ENCODE results near the gene MEIS3.

The MEIS3 gene

DNA sequence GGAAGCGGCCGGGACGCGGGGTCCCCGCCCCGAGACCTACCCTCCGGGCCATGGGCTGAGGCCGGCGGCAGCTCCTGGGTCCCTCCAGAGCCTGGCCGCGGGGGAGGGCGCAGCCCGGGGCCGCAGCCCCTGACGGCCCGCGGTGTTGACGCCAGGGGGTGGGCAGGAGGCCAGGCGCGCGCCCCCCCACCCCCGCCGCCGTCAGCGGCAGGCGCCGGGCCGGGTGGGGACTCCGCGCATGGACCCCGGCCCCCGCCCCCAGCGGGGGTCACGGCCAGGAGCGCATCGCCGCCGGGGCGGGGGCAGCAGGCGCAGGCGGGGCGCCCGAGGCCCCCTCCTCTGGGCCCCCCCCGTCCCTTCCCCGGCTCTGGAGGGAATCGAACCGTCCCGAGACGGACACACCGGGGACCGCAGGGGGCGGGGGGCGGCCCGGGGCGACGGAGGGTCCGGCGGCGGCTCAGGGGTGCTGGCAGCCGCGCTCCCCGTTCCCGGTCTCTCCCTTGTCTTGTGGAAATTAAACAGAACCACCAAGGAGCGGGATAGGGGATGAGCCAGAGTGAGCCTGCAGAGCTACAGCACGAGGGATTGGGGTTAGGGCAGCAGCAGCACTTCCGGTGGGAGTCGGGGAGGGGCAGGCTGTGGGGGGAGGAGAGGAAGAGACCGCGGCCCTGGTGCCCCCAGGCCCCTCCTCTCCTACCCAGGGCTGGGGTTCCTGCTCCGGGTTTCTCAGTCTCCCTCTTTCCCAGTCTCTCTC, at the start of gene MEIS3:
MEIS3 (minus strand) TSS at position 498 of the 754 bp plus-strand sequence; CDS start at position 52, 446 bp downstream.
- DNase-seq (ENCODE audit: low read depth, low spot score), result no peak

DNA sequence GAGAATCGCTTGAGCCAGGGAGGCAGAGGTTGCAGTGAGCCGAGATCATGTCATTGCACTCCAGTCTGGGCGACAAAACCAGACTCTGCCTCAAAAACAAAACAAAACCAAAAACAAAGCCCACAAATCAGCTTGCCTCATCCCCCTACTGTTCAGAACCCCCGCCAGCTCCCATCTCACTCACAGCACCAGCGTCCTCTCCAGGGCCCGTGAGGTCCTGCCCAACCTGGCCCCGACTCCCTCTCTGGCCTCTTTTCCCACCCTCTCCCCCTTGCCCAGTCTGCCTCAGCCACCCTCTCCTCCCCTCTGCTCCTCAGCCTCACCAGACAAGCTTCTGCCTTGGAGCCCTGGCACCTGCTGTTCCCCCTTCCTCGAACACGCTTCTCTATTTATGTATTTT, 48.6 kb upstream of the MEIS3 start:
- DNase-seq (ENCODE audit: low read depth, low spot score), result no peak

DNA sequence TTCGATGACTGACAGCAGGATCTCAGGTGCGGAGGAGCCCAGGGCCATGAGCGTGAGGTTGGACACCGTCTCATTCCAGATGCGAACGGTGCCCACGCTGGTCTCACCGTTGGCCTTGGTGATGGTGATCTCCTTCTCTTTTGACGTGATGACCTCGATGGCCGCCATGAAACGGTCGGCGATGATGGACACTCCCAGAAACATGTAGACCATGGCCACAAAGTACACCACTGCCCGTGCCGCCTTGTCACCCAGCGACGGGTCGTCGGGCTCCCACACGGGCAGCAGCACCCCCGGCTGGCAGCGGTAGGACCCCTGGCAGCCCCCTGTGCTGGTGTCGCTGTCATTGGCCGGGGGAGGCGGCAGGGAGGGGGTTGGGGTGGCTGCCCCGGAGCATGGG, 46.6 kb upstream of the MEIS3 start:
- DNase-seq (ENCODE audit: low read depth, low spot score), result no peak

DNA sequence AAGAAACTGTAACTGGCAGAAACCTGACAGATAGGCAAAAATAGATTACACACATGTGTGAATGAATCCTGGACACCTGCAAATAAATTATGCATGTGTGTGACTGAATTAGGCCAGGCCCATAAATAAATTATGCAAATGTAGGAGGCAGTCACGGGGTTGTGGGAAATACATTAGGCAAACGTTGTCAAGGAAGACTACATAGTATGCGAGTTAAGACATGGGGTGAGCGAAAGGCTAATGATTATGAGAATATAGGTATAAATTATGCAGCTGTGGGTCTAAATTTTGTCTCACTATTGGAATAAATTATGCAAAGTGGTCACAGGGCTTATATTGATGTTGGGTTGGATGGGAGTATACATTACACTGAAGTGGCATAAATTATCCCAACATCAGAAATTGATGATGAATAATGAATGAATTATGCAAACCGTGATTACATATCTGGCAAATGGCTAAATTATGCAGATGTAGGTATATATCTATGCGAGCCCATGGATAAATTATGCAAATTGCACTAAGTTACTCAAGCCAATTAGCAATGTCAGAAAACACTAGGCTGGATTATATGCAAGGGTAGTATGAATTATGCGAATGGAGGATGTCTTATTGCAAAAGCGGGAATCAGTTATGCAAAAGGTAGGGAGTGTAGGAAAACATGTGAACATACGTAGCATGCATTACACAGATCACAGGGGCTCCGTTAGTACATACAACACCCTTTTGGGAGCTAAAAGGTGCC, 45.5 kb upstream of the MEIS3 start:
- no peak for DNase-seq (ENCODE audit: low read depth, low spot score)

DNA sequence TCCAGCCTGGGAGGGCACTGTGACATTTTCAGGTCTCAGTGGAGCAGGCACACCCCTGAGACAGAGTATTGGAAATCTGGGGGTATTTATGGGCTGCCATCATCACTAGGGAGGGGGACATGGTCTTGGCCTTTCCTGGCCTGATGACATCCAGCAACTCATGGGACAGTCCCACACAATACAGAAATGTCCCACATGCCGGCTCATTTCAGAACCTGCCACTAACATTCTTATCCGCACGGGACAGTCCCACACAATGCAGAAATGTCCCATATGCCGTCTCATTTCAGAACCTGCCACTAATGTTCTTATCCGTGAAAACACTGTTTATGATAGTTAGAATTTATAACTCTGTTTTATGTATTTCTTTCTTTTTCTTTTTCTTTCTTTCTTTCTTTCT, 42.5 kb upstream of the MEIS3 start:
- DNase-seq (ENCODE audit: low read depth, low spot score), result no peak

DNA sequence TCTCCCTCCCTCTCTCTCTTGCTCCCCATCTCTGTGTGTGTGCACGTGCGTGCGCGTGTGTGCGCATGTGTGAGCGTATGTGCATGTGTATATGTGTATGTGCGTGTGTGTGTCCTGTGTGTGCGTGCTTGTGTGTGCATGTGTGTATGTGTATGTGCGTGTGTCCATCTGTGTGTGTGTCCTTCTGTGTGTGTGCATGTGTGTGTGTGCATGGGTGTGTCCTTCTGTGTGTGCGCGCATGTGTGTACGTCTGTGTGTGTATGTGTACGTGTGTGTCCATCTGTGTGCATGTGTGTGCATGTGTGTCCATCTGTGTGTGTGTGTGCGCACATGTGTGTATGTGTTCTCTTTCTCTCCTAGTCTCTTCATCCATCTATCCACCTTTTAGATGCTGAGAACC, 40.1 kb upstream of the MEIS3 start:
- no peak for DNase-seq (ENCODE audit: low read depth, low spot score)

DNA sequence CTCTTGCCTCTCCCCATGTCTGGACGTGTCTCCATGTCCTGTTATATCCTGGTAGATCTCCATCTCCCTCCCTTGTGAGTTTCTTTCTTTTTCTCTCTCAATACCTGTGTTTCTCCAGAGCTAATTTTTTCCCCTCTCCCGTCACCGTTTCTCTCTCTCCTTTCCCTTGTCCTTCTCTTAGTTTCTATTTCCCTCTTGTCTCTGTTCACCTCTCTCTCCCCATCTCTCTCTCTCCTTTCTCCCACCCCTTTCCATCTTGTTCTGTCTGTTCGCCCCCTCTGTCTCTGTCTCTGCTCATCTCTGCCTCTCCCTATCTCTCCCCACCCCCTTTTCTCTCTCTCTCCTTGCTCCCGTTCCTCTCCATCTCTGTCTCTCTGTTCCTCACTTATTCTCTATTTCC, 39.3 kb upstream of the MEIS3 start:
- no peak for DNase-seq (ENCODE audit: low read depth, low spot score)

DNA sequence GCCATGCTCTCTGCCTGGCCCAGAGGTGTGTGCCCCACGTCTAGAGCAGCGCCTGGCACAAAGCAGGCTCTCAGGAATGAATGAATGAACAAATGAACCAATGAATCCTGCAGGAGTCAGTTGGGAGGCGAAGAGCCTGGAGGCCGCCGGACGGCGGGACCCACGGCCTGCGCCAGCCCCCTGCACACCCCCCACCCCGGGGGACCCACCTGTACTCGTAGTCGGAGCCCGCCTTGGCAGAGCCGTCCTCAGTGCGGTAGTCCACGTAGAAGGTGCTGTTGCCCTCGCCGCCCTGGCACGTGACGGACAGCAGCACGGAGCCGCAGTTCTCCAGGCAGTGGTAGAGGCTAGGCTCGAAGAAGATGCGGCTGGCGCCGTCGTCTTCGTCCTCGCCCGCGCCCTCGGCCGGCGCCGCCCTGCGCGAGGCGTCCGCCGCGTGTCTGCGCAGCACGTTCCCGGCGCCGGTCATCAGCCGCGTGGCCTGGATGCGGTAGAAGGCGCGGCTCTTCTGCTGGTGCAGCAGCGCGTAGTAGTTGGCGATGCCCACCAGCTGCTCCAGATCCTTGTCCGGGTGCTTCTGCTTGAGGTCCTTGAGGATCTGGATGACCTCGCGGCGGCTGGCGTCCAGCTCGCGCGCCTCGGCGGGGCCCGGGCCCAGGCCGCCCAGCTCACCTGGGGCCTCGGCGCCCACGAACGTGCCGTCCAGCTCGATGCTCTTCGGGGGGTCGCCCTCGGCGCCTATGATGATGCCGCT, 37.6 kb upstream of the MEIS3 start:
- DNase-seq (ENCODE audit: low read depth, low spot score), result no peak

DNA sequence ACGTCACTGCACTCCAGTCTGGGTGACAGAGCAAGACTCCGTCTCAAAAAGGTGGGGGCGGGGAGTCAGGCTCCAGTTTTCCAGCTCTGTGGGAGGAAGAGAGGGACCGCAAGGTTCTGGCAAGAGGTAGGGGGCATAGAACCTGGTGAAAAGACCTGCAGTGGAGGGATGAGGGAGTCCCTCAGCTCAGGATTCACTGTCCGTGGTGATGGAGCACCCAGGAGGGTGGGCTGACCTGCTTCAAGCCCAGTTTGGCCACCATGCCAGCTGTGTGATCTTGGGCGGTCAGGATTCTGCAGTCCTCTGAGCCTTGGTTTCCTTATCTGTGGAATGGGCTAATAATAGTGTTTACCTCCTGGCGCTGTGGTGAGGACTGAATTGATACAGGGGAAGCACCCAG, 31.2 kb upstream of the MEIS3 start:
- DNase-seq (ENCODE audit: low read depth, low spot score), result no peak

DNA sequence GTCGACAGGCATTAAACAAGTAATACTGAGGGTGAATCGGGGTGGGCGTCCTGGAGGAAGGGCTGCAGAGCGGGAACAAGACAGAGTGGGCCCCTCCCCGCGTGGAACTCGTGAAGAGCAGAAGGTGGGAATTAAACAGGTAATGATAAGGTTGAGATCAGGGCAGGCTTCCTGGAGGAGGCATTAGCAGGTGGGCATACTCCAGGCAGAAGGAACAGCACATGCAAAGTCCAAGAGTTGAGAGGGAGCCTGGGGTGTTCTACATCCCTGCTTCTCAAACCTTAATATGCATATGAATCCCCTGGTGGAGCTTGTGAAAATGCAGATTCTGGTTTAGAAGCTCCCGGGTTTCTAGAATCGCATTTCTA, 29.0 kb upstream of the MEIS3 start:
- no peak for DNase-seq (ENCODE audit: low read depth, low spot score)

DNA sequence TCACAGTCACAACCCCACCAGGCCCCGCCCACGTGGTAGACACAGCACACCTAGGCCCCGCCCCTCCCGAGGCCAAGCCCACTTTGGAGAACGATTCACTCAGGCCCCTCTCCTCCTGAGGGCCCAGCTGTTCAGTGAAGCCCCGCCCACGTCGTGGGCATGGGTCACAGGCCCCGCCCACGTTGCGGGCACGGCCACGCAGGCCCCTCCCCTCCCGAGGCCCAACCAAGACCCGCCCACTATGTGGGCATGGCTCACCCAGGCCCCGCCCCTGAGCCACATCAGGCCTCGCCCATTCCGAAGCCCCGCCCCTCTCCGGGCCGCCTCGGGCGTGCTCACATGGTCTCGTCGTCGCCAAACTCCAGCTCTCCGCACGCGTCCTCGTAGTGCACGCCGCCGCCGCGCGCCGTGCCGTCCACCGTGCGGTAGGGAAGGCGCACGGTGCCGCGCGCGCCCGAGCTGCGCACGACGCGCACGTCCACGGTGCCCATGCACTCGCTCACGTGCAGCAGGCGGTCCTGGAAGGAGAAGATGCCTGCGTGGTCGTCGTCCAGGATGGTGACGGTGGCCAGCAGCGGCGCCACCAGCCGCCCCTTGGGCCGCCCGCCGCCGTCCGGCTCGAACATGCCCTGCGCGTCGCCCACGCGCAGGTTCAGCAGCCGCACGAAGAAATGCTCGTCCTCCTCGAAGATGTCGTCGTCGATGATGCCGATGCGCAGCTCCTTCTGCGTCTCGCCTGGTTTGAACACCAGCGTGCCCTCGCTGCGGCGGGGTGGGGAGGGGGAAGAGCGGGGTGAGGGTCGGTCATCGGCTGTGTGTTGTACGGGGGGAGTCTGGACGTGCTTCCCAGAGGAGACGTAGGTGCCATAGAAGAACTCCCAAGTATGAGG, 28.4 kb upstream of the MEIS3 start:
- DNase-seq (ENCODE audit: low read depth, low spot score), result peak; percentile 77

DNA sequence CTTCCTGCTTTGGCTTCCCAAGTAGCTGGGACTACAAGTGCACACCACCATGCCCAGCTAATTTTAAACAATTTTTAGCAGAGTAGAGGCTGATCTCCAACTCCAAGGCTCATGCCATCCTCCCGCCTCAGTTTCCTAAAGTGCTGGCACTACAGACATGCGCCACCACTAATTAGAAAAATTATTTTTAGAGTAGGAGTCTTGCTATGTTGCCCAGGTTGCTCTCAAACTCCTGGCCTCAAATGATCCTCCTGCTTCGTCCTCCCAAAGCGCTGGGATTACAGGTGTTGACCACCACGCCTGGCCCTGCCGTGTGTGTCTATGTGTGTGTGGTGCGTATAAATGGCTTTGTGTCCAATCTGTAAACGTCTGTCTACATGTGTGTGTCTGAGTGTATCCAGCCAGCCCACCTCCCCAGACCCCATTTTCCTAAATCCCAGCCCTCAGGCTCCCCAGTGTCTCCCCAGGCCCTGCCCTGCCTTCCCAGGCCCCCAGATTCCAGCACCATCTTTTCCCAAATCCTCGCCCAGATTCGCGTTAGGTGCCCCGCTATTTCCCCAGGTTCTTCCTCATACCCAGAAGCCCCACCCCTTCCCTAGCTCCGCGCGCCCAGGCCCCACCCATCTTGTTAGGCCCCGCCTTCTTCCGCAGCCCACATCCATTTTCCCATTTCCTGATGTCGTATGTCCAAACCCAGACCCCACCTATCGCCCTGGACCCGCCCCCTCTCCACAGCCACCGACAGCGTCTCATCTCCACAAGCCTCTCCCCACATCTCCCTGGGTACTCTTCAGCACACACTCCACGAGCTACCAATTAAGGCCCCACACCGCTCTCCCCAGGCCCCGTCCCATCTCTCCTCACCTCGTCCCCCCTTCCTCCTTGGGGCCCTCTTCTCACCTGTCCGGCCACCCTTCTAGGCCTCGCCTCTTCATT, 27.5 kb upstream of the MEIS3 start:
- DNase-seq (ENCODE audit: low read depth, low spot score), result no peak

DNA sequence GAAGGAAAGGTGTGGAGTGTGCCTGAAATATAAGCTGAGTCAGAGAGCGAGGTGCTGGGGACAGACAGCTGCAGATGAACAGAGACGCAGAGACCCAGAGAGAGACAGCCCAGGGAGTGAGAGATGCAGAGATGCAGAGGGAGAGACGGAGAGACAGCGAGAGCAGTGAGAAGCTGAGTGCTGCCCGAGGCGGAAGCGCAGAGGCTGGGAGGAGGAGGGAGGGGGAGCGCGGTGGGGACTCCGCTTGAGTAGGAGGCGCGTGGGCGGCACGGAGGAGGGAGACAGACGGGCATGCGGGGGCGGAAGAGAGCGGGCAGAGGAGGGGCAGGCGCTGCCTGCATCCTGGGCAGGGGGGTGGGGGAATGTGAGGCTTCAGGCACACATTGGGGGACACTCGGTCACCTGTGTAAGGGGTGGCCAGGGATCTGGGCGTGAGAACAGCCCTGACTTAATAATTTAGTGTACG, 26.6 kb upstream of the MEIS3 start:
- no peak for DNase-seq (ENCODE audit: low read depth, low spot score)

DNA sequence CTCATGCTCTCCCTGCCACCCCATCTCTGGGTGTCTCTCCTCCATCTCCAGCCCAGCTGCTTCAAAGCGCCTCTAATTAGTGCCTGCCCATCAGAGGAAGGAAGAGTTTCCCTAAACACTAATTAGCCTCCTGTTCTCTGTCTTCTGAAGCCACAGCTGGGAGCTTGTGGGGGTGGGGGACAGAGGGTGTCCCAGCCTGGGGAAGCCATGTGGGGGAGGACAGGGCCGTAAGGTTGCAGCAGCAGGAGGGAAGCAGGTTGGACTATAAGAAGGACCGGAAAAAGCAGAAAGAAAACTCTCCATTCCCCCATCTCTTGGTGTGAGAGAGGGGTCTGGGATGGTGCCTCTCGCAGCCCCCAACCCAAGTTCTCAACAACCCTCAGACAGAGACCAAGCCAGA, 26.2 kb upstream of the MEIS3 start:
- DNase-seq (ENCODE audit: low read depth, low spot score), result no peak

DNA sequence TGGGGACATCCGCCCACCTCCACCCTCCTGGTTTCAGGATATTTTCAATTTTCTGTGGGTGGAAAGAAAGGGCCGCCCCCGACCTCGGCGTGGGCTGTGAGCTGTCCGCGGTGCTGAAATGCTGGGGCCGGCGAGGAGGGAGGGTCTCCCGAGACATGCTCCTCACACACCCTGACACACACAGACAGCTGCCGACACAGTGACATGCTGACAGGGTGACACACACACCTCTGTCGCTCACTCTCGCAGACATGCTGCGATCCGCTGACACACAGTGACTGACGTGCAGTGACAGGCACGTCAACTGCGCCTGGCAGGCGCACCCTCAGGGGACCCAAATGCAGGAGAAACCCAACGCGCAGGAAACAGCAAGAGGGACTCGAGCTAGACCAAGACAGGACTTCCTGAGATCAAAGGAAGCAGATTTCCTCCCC, 25.1 kb upstream of the MEIS3 start:
- no peak for DNase-seq (ENCODE audit: low read depth, low spot score)

DNA sequence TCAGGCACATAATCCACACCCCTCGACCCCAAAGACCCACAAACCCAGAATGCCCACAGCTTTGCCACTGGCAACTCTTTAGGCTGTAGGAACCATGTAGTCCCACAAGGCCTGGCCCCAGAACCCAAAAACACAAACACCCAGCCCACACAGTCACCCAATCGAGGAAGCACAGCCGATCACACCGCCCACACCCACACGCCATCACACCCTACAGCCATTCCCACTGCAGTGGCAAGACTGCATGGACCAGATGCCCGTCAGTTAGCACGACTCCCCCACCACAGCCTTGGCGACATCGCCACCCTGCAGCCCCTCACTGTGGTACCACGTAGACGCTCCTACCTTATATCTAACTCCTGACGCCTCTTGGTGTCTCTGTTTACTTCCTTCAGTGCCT, 24.0 kb upstream of the MEIS3 start:
- no peak for DNase-seq (ENCODE audit: low read depth, low spot score)

DNA sequence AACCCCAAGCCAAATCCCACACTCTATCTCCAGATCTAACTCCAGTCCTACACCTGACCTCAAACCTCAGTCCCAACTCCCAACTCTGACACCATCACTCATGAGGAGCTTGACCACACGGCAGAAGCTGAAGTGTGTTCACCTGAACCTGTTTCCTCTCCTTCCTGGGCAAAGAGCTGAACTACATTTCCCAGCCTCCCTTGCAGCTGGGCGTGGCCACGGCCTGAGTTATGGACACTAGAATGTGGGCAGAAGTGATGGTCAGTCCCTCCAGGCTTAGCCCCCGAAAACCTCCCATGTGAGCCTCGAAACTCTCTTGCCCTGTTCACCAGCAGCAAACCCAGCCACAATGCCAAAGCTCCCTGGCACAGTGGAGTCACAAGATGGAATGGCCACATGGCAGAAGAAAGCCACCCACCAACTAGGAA, 19.5 kb upstream of the MEIS3 start:
- DNase-seq (ENCODE audit: low read depth, low spot score), result no peak

DNA sequence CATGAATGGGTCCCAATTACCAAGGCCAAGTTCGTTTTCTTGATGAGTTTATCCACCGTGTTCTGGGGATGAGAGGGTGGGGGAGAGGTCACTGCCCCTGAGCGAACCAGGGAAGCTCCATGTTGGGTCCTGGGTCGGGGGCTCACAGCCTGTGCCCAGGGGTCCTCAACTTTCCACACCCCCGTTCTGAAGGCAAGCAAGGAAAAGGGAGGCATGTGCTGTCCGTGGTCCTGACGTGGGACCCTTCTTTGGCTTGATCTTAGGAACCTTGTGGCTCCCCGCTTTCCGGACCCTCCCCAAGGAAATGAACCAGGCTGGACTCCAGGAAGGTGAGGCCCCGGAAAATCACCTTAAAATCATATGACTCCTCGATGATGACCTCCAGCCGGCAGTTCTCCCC, 18.2 kb upstream of the MEIS3 start:
- no peak for DNase-seq (ENCODE audit: low read depth, low spot score)

DNA sequence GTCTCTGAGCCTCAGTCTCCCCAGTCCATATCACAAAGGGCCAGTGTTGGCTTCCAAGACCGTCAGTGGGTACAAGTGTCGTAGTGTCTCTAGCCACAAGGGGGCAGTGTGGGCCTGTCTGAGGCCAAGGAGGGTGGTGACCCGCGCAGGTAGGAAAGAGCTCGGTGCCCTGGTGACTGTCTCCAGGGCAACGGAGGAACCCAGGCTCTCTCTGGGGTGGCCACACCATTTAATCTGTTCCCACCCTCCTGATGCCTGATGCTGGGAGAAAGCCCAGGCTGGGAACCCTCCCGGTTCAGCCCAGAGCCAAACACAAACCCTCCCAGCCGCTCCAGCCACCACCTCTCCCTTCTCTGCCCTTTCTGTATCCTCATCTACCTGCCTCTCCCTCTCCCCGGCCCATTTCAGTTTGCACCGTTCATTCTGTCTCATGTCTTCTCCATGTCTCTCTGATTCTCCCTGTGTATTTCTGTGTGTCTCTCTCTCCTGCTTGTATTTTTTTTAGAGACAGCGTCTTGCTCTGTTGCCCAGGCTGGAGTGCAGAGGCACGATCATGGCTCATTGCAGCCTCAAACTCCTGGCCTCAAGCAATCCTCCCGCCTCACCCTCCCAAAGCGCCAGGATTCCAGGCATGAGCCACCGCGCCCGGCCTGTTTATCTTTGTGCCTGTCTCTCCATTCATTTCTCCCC, 17.5 kb upstream of the MEIS3 start:
- no peak for DNase-seq (ENCODE audit: low read depth, low spot score)

Data from iPS DF 19.7 (cell line).